A673 (cell line): ENCODE measurements around the gene SMIM17. TPM values are rescaled to one million over a fixed set of nuclear protein-coding genes. Genes with fewer than 3 reads are reported as not detected.
"Not testable (repeated sequence)": the region's sequence is repeated elsewhere in the genome, so short reads cannot be mapped to it uniquely, and the experiment has no call there.

Experiments
- BruUV-seq: library from RNA; stranded (reverse); fragments of 400-500 nt; replicated peaks from 2 replicates; lab custom pipeline; 2021; lab: Mats Ljungman, UMichigan
- CTCF ChIA-PET: fragments of 300-600 bp; sonication (Branson Sonifier 250); formaldehyde crosslinking; loops from one replicate; lab custom pipeline; 2022; ENCODE audit warnings: antibody characterized with exemption; lab: Charles Lee
- POLR2A ChIA-PET: fragments of 300-600 bp; sonication (Branson Sonifier 250); formaldehyde crosslinking; loops from one replicate; lab custom pipeline; 2022; ENCODE audit warnings: antibody characterized with exemption; ENCODE audit not compliant: low non-redundant PET; lab: Charles Lee
- DNase-seq: peaks from one replicate; pipeline ENCODE4 v3.0.0-alpha.2; 2015; ENCODE audit warnings: low spot score
- H3K27ac ChIP-seq: fragments of 200-600 bp; sonication (generic); 2 replicates; pipeline ENCODE4 v1.5.1; 2016; ENCODE audit warnings: mixed run types, low read depth, mild to moderate bottlenecking, mixed read lengths, antibody characterized with exemption, low read length; ENCODE audit not compliant: poor library complexity, severe bottlenecking
- H3K27me3 ChIP-seq: fragments of 200-600 bp; sonication (generic); replicated peaks from 2 replicates; pipeline ENCODE4 v1.6.1; 2017; ENCODE audit warnings: mixed run types, low read depth, mild to moderate bottlenecking, mixed read lengths, antibody characterized with exemption, low read length; ENCODE audit not compliant: insufficient read depth, poor library complexity
- H3K36me3 ChIP-seq: fragments of 200-600 bp; sonication (generic); 2 replicates; pipeline ENCODE4 v1.6.1; 2016; ENCODE audit warnings: mixed run types, mild to moderate bottlenecking, mixed read lengths, antibody characterized with exemption, low read length; ENCODE audit not compliant: insufficient read depth, poor library complexity, severe bottlenecking
- H3K4me1 ChIP-seq: fragments of 200-600 bp; sonication (generic); 2 replicates; pipeline ENCODE4 v1.6.1; 2017; ENCODE audit warnings: mixed run types, mild to moderate bottlenecking, mixed read lengths, antibody characterized with exemption, low read length; ENCODE audit not compliant: insufficient read depth, poor library complexity, severe bottlenecking
- H3K4me3 ChIP-seq: fragments of 200-600 bp; sonication (generic); 2 replicates; pipeline ENCODE4 v1.5.1; 2016; ENCODE audit warnings: low read depth, mixed run types, mild to moderate bottlenecking, mixed read lengths, low read length; ENCODE audit not compliant: poor library complexity, severe bottlenecking
- H3K9me3 ChIP-seq: fragments of 200-600 bp; sonication (generic); 2 replicates; pipeline ENCODE4 v1.6.1; 2016; ENCODE audit warnings: mixed run types, low read depth, mild to moderate bottlenecking, mixed read lengths, antibody characterized with exemption, low read length; ENCODE audit not compliant: poor library complexity, severe bottlenecking
- EZH2 ChIP-seq: fragments of 200-600 bp; sonication (generic); IDR thresholded peaks from 2 replicates; pipeline ENCODE4 v1.6.1; 2017; ENCODE audit warnings: borderline replicate concordance, low read depth, mild to moderate bottlenecking, mixed read lengths, antibody characterized with exemption, low read length; ENCODE audit not compliant: poor library complexity, severe bottlenecking
- intact Hi-C: fragments of 100-400 bp; cut with micrococcal nuclease; formaldehyde crosslinking; loops from one replicate; pipeline ENCODE4 v1.10.0; 2022; ENCODE audit not compliant: unreplicated experiment
- total RNA-seq: library from RNA; stranded (reverse); gene quantifications from 2 replicates; pipeline ENCODE4 v1.2.3, GENCODE V29; 2021
- TF ChIP-seq, protein P1 (sequence below): fragments of 300-800, 200-600 bp; sonication (generic); conservative IDR thresholded peaks from 2 replicates; pipeline ENCODE4 v1.5.1; 2017; ENCODE audit warnings: low read depth, mild to moderate bottlenecking, antibody characterized with exemption, low read length, moderate library complexity, mixed read lengths

The SMIM17 gene
- total RNA-seq, 1 experiment from 2014 or later = 0.52 TPM

DNA sequence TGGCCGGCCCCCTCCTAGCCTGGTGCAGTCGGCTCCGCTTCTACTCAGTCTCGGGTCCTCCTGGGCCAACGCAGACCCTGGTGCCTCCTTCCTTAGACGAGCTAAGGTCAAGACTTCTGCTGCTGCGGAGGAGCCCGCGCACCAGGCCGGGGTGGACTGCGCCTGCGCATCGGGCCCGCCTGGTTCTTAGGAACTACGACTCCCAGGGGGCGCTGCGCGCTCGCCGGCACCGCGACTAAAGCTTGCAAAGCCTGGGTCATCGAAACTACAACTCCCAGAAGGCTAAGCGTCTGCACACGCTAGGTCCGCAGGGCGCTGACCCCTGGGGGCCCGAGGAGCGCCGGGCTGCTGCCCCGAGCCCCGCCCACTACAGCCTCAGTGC is 28.6 kb downstream of the SMIM17 start, which contains the start of gene ZNF835:
Gene ZNF835 (minus strand): TSS at position 145 of the 382 bp plus-strand sequence. CDS start 6,559 bp downstream, outside the sequence.
- peak within 1 kb of the TSS; percentile 53 for H3K4me3 ChIP-seq
- intact Hi-C loops = no loop called here
- ChIA-PET CTCF (no interaction called here), POLR2A (no interaction called here)
- H3K36me3 ChIP-seq = no peaks in the 10 kb centered on the region
- DNase-seq = peak; percentile 83
- TF ChIP-seq, protein P1, sequence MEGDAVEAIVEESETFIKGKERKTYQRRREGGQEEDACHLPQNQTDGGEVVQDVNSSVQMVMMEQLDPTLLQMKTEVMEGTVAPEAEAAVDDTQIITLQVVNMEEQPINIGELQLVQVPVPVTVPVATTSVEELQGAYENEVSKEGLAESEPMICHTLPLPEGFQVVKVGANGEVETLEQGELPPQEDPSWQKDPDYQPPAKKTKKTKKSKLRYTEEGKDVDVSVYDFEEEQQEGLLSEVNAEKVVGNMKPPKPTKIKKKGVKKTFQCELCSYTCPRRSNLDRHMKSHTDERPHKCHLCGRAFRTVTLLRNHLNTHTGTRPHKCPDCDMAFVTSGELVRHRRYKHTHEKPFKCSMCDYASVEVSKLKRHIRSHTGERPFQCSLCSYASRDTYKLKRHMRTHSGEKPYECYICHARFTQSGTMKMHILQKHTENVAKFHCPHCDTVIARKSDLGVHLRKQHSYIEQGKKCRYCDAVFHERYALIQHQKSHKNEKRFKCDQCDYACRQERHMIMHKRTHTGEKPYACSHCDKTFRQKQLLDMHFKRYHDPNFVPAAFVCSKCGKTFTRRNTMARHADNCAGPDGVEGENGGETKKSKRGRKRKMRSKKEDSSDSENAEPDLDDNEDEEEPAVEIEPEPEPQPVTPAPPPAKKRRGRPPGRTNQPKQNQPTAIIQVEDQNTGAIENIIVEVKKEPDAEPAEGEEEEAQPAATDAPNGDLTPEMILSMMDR = no peak
- no peak for TF ChIP-seq EZH2
- BruUV-seq = no TSS peak
- H3K9me3 ChIP-seq = no peaks in the 10 kb centered on the region
- H3K4me1 ChIP-seq = no peaks in the 10 kb centered on the region
- H3K27ac ChIP-seq = peak within 1 kb of the TSS; percentile 29
- no peaks in the 10 kb centered on the region for H3K27me3 ChIP-seq

DNA sequence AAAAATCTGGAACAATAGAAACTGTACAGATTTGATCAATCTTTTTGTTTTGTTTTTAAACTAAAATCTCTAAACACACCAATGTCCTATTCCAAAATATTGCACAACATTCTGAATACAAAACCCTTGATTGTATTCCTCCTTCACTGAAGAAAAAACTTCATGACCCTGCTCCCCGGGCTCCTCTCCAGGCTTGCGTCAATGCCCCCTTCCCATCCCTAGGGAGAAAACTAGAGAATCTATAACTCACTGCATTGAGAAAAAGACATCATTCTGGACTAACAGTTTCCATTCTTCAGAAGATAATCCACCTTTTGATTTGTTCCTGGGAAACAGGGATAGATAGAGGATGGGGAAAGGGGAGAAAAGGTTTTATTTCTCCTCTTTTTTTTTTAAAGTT is 29.7 kb downstream of the SMIM17 start:
- H3K36me3 ChIP-seq, DNase-seq, intact Hi-C loops, H3K27ac ChIP-seq, H3K4me1 ChIP-seq, H3K9me3 ChIP-seq, H3K27me3 ChIP-seq, POLR2A ChIA-PET, H3K4me3 ChIP-seq, BruUV-seq, CTCF ChIA-PET: not testable (repeated sequence)

DNA sequence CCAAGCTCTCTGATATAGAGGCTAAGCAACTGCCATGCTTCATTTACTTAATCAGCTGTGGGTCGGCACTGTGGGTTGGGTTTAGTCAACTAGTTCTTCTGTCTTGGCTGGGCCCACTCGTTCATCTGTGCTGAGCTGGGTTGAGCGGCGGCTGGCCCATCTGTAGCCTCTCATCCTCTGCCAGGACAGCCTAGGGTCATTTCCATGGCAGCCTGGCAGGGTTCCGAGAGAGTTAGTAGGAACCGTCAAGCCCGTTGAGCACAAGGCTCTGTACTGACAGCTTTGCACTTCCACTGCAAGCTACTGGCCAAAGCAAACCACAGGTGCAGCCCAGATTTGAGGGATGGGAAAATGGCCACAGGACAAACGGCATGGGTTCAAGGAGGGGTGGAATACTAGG is 35.2 kb downstream of the SMIM17 start:
- H3K27me3 ChIP-seq = no peaks in the 10 kb centered on the region
- H3K4me1 ChIP-seq = no peaks in the 10 kb centered on the region
- no peaks in the 10 kb centered on the region for H3K9me3 ChIP-seq
- no peak for TF ChIP-seq EZH2
- TF ChIP-seq, protein P1 = no peak
- ChIA-PET CTCF (no interaction called here), POLR2A (no interaction called here)
- H3K4me3 ChIP-seq = no peak overlapping the region
- intact Hi-C loops = no loop called here
- H3K27ac ChIP-seq = no peak overlapping the region
- BruUV-seq = no TSS peak
- no peaks in the 10 kb centered on the region for H3K36me3 ChIP-seq
- DNase-seq = no peak

DNA sequence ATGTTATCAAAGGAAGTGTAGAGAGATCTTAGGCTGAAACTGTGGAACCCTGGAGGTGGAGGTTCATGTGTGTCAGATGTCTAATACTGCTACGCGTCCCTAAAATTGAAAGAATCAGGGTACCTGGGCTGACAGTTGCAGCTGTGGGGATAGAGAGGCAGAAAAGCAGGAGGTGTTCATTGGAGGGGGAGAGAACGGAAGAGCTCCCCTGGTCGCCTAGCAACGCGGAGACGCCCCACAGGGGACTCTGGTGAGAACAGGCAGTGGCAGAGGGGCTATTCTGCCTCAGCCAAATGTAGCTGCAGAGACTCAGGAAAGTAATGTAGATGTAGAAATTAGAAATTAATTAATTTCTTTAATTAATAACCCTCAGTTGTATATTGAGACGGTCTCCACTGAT is 38.7 kb downstream of the SMIM17 start:
- no TSS peak for BruUV-seq
- Histone ChIP-seq H3K4me3 (no peak overlapping the region), H3K4me1 (no peaks in the 10 kb centered on the region), H3K27me3 (no peaks in the 10 kb centered on the region), H3K27ac (no peak overlapping the region), H3K9me3 (no peaks in the 10 kb centered on the region), H3K36me3 (no peaks in the 10 kb centered on the region)
- CTCF ChIA-PET = no interaction called here
- POLR2A ChIA-PET = no interaction called here
- DNase-seq = no peak
- TF ChIP-seq, protein P1 = no peak
- TF ChIP-seq EZH2 = no peak
- intact Hi-C loops = no loop called here
